ENCODE results near the gene GOLGA8S.
"Not testable (repeated sequence)": the region's sequence is repeated elsewhere in the genome, so short reads cannot be mapped to it uniquely, and the experiment has no call there.

GOLGA8S gene

GRCh38 chr15:23399207-23399606 is 44.7 kb downstream of the GOLGA8S start:
- DNase-seq (ENCODE audit: low spot score), result not testable (repeated sequence)

- DNase-seq (ENCODE audit: low spot score), result no peak
Observed at GRCh38 chr15:23401627-23402026, 47.1 kb downstream of the GOLGA8S start.

DNA sequence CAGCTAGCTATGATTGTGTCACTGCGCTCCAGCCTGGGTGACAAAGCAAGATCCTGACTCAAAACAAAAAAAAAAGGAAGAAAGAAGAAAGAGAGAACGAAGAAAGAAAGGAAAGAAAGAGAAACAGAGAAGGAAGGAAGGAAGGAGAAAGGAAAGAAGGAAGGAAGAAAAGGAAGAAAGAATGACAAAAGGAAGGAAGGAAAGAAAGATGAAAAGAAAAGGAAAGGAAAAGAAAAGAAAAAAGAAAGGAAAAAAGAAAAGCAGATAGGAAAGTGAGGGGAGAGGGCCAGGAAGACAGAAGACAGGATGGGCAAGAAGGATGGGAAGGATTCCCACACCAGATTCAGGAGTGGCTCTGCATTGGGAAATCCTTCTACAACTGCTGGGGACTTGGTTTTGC is 47.6 kb downstream of the GOLGA8S start:
- no peak for DNase-seq (ENCODE audit: low spot score)

DNA sequence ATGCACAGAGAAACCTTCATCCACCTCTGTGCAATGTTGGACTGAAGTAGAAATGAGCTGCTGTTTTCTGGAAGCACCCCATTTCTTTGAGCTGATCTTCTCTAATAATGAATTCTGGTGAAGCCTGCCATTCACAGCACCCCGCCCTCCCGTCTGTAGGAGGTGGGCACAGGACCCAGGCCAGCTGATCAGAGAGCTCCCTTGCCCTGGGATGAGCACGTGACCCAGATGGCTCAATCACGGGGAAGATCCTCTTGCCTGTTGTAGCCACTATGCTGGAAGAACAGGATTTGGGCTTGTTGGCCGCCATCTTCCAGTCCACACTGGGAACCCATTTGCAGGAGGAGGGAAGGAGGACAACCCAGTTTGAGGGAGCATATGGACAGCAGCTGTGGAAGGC is 48.0 kb downstream of the GOLGA8S start:
- no peak for DNase-seq (ENCODE audit: low spot score)

- DNase-seq (ENCODE audit: low spot score), result no peak
Observed at GRCh38 chr15:23403550-23403949, 49.0 kb downstream of the GOLGA8S start.

DNA sequence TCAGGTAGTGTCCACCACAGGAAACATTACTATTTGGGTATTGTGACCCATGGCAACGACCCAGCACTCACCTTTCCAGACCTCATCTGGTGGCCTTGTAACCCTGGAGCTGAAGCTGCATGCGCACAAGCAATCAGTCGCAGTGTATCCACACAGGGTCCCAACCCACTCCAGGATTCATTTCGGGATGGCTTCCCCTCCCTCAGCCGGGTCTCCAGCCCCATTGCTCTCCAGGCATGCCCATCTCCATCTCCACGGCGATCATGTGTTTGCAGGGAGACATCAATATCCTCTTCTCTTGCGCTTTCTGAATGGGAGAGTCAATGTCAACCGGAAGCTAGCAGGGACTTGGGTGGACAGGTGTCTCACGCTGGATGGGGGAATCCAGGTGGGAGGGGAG is 57.3 kb downstream of the GOLGA8S start:
- DNase-seq (ENCODE audit: low spot score), result no peak

DNA sequence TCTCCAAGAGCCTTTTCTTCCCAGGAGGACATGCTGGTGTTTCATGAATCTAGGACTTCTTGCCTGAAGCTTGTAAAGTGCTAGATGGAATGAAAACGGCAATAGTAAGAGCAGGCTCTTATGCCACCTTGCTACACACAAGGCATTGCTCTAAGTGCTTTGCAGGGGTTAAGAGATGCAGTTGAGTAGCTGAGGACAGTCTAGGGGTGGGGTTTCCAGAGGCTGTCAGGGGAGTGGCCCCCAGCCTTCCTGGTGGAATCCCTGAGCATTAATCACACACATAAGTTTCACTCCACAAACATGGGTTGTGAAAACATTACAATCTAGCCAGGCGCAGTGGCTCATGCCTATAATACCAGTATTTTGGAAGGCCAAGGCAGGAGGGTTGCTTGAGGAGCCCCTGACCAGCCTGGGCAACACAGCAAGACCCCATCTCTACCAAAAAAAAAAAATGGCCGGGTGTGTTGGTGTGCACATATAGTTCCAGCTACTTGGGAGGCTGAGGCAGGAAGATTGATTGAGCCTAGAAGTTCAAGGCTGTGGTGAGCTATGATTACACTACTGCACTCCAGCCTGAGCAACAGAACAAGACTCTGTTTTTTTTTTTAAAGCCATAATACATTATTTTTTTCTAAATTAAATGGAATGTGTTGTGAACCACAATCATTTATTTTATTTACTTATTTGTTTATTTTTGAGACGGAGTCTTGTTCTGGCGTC is 58.5 kb downstream of the GOLGA8S start:
- DNase-seq (ENCODE audit: low spot score), result not testable (repeated sequence)

All from GM03348 (cell line).